Mucosa of descending colon (tissue), 3 donors: ENCODE measurements around the gene RAB11FIP4. TPM values are rescaled to one million over a fixed set of nuclear protein-coding genes. Genes with fewer than 3 reads are reported as not detected.

Source experiments
- ATAC-seq: fragments of 200-7000 bp; cut with Tn5 transposase; one replicate; pipeline ENCODE4 v1.9.1; 2020; ENCODE audit warnings: mild to moderate bottlenecking, moderate library complexity
- DNase-seq, 3 donors: peaks; one replicate each; pipeline ENCODE4 v3.0.0-alpha.2; 2020
- H3K36me3 ChIP-seq: fragments of 200-600 bp; one replicate; pipeline ENCODE4 v1.8.0; 2021; ENCODE audit warnings: low read depth, mild to moderate bottlenecking
- H3K4me1 ChIP-seq: fragments of 200-600 bp; one replicate; pipeline ENCODE4 v1.8.0; 2021; ENCODE audit warnings: low read depth, mild to moderate bottlenecking
- H3K4me3 ChIP-seq: fragments of 200-600 bp; one replicate; pipeline ENCODE4 v1.8.0; 2021; ENCODE audit warnings: mild to moderate bottlenecking
- H3K9me3 ChIP-seq: fragments of 200-600 bp; one replicate; pipeline ENCODE4 v1.8.0; 2021; ENCODE audit warnings: mild to moderate bottlenecking
- CTCF ChIP-seq: fragments of 200-600 bp; IDR thresholded peaks from one replicate; pipeline ENCODE4 v1.8.0; 2022; ENCODE audit warnings: antibody characterized with exemption, mild to moderate bottlenecking
- intact Hi-C, 2 donors: fragments of 100-400 bp; cut with DNase I in 1 of 2; cut with micrococcal nuclease in 1 of 2; formaldehyde crosslinking; loops; one replicate each; pipeline versions ENCODE4 v1.11.0 to v1.11.1; 2022; cut with DNase I, micrococcal nuclease
- total RNA-seq, 3 donors: library from RNA; stranded (reverse); fragmentation: NEBNext Ultra II Directional in 2 of 3; extraction: Animal tissue kit (Norgen Biotek cat#: 25700) in 2 of 3; gene quantifications; one replicate each; pipeline versions ENCODE4 v1.2.1 to v1.2.4, GENCODE V29; 2021 to 2023
- donor health status: DM: no; HTN: no; CAD: no; lungs with moderate emphysema.
- donor health status: DM: no; HTN: no; CAD: no.
- donor health status: DM: no; HTN: yes; CAD: no.

Gene RAB11FIP4
- total RNA-seq, 3 donors from 2014 or later, result 24.5 to 49.9 (median 40.7) TPM

GRCh38 chr17:31457391-31458234 is 66.1 kb downstream of the RAB11FIP4 start:
- H3K4me3 ChIP-seq, result no peak overlapping the region
- H3K4me1 ChIP-seq, result no peaks in the 10 kb centered on the region
- intact Hi-C loops, result no loop called here
- no peak for TF ChIP-seq CTCF
- ATAC-seq (peak; percentile 79), DNase-seq (no peak)
- H3K36me3 ChIP-seq, result no peaks in the 10 kb centered on the region
- H3K9me3 ChIP-seq, result no peaks in the 10 kb centered on the region

- H3K4me3 ChIP-seq, result no peak overlapping the region
- no peak for ATAC-seq
- no peaks in the 10 kb centered on the region for H3K36me3 ChIP-seq
- intact Hi-C loops, result no loop called here
- DNase-seq, result no peak
- no peak for TF ChIP-seq CTCF
- no peaks in the 10 kb centered on the region for H3K4me1 ChIP-seq
- no peaks in the 10 kb centered on the region for H3K9me3 ChIP-seq
These were observed 67.4 kb downstream of the RAB11FIP4 start for GRCh38 chr17:31458829-31459228.

GRCh38 chr17:31459716-31460115 is 68.2 kb downstream of the RAB11FIP4 start:
- H3K36me3 ChIP-seq, result no peaks in the 10 kb centered on the region
- H3K9me3 ChIP-seq, result no peaks in the 10 kb centered on the region
- H3K4me3 ChIP-seq, result no peak overlapping the region
- ATAC-seq, result no peak
- H3K4me1 ChIP-seq, result no peaks in the 10 kb centered on the region
- no peak for TF ChIP-seq CTCF
- intact Hi-C loops, result no loop called here
- DNase-seq, result no peak

DNA sequence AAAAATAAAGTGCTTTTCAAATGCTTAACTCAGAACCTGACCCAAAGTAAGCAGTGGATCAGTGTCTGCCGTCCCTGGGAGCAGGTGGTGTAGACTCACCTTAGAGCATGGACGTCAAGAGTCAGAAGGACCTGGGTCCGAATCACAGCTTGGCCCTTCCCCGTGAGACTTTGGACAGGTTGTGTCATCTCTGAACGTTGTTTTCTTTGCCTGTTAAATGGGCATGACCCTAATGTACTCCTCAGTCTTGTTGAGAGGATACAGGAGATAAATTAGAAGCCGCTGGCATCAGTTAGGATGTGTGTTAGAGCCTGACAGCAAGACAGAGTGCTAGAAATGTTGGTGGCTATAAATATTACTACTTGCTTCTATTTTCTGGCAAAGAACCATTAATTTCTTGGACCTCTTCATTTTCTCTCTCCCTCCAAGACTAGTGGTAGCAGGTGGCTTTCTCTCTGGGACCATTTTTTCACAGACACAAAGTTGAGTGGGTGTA is 68.8 kb downstream of the RAB11FIP4 start:
- Histone ChIP-seq H3K9me3 (no peaks in the 10 kb centered on the region), H3K4me1 (no peaks in the 10 kb centered on the region), H3K4me3 (no peak overlapping the region), H3K36me3 (no peaks in the 10 kb centered on the region)
- intact Hi-C loops, result no loop called here
- ATAC-seq (no peak), DNase-seq (no peak)
- no peak for TF ChIP-seq CTCF

GRCh38 chr17:31461227-31461810 is 69.8 kb downstream of the RAB11FIP4 start:
- Histone ChIP-seq H3K9me3 (no peaks in the 10 kb centered on the region), H3K4me1 (no peaks in the 10 kb centered on the region), H3K36me3 (no peaks in the 10 kb centered on the region), H3K4me3 (no peak overlapping the region)
- intact Hi-C loops, result no loop called here
- ATAC-seq (no peak), DNase-seq (no peak)
- no peak for TF ChIP-seq CTCF
